ENCODE measurements around the gene PLXND1.
A peak's percentile ranks its signal among the peaks of the same experiment; 100 is the strongest.

PLXND1 gene

DNA sequence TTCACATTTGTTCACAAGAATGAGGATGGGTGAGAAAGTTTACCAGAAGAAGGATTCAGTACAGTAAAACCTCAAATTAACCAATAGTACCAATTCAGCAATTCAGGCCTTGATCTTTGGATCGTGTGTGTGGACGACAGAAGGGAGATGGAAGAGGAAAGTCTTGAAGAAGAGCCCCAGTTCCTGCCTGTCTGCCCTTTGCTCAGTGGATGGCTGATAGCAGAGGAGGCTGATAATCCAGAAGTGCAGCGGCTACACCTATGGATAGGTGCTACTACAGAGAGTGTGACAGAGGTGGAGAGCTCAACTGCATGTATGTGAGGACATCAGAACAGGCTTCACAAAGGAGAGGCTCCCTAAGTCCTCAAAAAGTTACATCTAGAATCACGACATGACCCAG lies 29.2 kb upstream of the PLXND1 start:
- Mint-ChIP-seq H3K27ac (no peak overlapping the region), H3K4me3 (no peak overlapping the region), H3K9me3 (no peaks in the 10 kb centered on the region), H3K4me1 (ENCODE audit: low read depth) (no peaks in the 10 kb centered on the region), H3K36me3 (ENCODE audit: low read depth) (no peaks in the 10 kb centered on the region), H3K27me3 (no peaks in the 10 kb centered on the region)

DNA sequence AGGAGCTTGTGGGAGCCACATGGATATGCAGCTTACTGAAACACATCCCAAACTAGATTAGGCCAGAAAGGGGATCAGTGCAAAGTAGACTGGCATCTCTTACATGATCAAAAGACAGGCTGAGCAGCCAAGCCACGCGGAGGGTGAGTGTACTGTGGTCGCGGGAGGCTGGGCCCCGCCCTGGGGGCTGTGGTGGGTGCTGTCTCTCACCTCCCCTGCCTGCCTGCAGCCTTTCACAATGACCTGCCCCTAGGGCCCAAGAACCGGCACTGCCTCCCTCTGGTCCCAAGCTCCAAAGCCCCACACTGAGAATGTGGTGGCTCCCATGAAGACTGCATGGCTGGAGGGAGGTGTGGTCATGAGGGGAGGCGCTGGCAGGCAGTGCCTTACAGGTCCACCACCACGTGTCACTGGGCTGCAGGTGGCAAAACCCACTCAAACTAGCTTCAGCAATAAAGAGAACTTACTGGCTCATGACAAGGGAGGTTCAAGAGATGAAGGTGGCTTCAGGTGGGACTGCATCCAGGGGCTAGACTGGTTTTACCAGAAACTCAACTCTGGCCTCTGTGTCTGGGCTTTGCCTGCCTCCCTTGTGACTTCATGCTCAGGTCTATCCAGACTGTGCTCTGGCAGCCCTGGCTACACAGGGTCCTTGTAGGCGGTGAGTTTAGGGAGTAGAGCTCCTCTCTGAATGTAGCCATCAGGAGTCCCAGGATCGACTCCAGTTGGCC lies 27.4 kb upstream of the PLXND1 start:
- H3K4me3 Mint-ChIP-seq, result no peak overlapping the region
- no peaks in the 10 kb centered on the region for H3K9me3 Mint-ChIP-seq
- H3K27me3 Mint-ChIP-seq, result no peaks in the 10 kb centered on the region
- no peaks in the 10 kb centered on the region for H3K36me3 Mint-ChIP-seq (ENCODE audit: low read depth)
- no peak overlapping the region for H3K27ac Mint-ChIP-seq
- no peaks in the 10 kb centered on the region for H3K4me1 Mint-ChIP-seq (ENCODE audit: low read depth)

- Mint-ChIP-seq H3K4me1 (ENCODE audit: low read depth) (peaks cover 3% of the 10 kb centered on the region), H3K27me3 (no peaks in the 10 kb centered on the region), H3K36me3 (ENCODE audit: low read depth) (no peaks in the 10 kb centered on the region), H3K9me3 (no peaks in the 10 kb centered on the region), H3K4me3 (no peak overlapping the region), H3K27ac (no peak overlapping the region)
Measured at GRCh38 chr3:129632977-129633376, 26.5 kb upstream of the PLXND1 start.

DNA sequence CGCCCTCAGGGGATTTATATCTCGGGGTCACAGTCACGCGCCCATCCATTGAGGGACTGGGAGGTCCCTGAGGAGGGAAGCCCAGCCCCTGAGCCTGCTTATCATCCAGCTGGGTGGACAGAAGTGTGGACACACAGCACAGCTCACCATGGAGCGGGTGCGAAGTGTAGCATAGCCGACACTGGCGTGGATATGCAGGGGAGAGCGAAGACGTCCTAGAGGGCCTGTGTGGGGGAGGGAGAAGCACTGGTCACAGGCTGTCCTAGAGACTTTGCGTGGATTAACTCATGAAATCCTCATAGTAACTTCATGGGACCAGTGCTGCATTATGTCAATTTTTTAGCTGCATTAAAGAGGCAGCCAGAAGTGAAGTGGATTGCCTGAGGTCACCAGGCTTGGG lies 26.1 kb upstream of the PLXND1 start:
- no peaks in the 10 kb centered on the region for H3K27me3 Mint-ChIP-seq
- H3K4me3 Mint-ChIP-seq, result no peak overlapping the region
- H3K9me3 Mint-ChIP-seq, result no peaks in the 10 kb centered on the region
- H3K4me1 Mint-ChIP-seq (ENCODE audit: low read depth), result peaks cover 7% of the 10 kb centered on the region
- no peak overlapping the region for H3K27ac Mint-ChIP-seq
- H3K36me3 Mint-ChIP-seq (ENCODE audit: low read depth), result no peaks in the 10 kb centered on the region

DNA sequence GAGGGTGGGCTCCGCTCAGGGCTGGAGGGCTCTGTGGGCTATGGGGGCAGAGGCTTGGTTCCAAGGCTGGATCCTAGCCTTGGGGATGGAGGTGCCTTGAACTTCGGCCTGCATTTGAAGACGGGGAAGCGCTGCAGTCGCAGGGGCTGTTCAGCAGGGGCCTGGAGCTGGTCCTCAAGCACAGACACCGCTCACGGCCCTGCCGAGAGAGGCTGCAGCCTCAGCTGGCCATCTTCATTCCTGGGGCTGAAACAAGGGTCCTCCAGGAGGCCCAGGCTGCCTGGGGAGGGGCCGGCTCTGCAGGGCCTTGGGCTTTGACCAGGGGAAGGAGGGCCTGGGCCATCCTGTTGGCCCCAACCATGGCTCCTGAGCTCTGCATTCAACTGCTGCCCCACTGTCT lies 25.6 kb upstream of the PLXND1 start:
- H3K4me3 Mint-ChIP-seq, result no peak overlapping the region
- no peaks in the 10 kb centered on the region for H3K27me3 Mint-ChIP-seq
- H3K27ac Mint-ChIP-seq, result no peak overlapping the region
- H3K9me3 Mint-ChIP-seq, result no peaks in the 10 kb centered on the region
- H3K4me1 Mint-ChIP-seq (ENCODE audit: low read depth), result peaks cover 12% of the 10 kb centered on the region
- no peaks in the 10 kb centered on the region for H3K36me3 Mint-ChIP-seq (ENCODE audit: low read depth)

GRCh38 chr3:129629011-129629410 lies 22.5 kb upstream of the PLXND1 start:
- Mint-ChIP-seq H3K9me3 (no peaks in the 10 kb centered on the region), H3K36me3 (ENCODE audit: low read depth) (no peaks in the 10 kb centered on the region), H3K4me3 (no peak overlapping the region), H3K27me3 (no peaks in the 10 kb centered on the region), H3K4me1 (ENCODE audit: low read depth) (peaks cover 18% of the 10 kb centered on the region), H3K27ac (no peak overlapping the region)

- Mint-ChIP-seq H3K27me3 (no peaks in the 10 kb centered on the region), H3K27ac (no peak overlapping the region), H3K4me1 (ENCODE audit: low read depth) (peaks cover 18% of the 10 kb centered on the region)
Measured at GRCh38 chr3:129628169-129628522, 21.7 kb upstream of the PLXND1 start.

DNA sequence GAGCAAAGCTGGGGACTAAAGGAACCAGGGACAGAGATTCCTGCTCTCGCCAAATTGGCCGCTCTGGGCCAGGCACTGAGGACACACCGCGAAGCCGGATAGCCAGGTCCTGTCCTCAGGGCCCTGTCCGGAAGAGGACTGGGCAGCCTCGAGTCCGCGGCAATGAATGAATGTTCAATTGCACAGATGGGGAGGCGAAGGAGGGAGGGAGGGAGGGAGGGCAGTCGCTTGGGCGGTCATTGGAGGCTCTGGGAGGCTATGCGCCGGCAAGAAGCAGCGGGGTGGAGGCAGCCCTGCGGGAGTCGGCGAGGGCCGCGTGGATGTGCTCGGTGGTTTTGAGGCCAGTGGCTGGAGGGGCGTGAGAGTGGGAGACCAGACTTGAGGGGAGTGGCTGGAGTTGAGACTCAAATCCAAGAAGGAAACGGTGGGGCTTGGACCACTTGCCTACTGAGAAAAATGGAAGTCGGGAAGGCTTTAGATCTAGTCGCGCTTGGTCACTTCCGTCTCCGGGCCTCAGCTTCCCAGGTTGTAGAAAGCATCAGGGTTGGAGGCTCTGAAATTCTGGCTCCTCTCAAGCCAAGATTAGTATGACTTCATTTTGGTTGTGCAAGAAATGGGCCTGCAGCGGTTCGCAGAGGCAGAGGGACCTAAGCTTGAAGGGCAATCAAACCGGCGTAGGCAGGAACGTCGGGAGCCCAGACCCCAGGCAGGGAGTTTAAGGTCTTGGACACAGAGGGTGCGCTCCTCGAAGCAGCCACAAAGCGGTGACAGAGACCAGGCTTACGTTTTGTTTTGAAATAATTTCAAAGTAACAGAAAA lies 21.1 kb upstream of the PLXND1 start:
- no peaks in the 10 kb centered on the region for H3K9me3 Mint-ChIP-seq
- H3K4me1 Mint-ChIP-seq (ENCODE audit: low read depth), result peaks cover 18% of the 10 kb centered on the region
- peak overlapping the region; percentile 89 for H3K27ac Mint-ChIP-seq
- peak overlapping the region; percentile 90 for H3K4me3 Mint-ChIP-seq
- H3K27me3 Mint-ChIP-seq, result no peaks in the 10 kb centered on the region
- no peaks in the 10 kb centered on the region for H3K36me3 Mint-ChIP-seq (ENCODE audit: low read depth)

More at GRCh38 chr3:129628169-129628522, 21.7 kb upstream of the PLXND1 start:
- H3K4me3 Mint-ChIP-seq, result peak overlapping the region; percentile 90
- no peaks in the 10 kb centered on the region for H3K9me3 Mint-ChIP-seq
- no peaks in the 10 kb centered on the region for H3K36me3 Mint-ChIP-seq (ENCODE audit: low read depth)

GRCh38 chr3:129626744-129627349 lies 20.4 kb upstream of the PLXND1 start:
- Mint-ChIP-seq H3K9me3 (no peaks in the 10 kb centered on the region), H3K36me3 (ENCODE audit: low read depth) (no peaks in the 10 kb centered on the region), H3K27me3 (no peaks in the 10 kb centered on the region), H3K27ac (peak overlapping the region; percentile 89), H3K4me1 (ENCODE audit: low read depth) (peaks cover 18% of the 10 kb centered on the region), H3K4me3 (peak overlapping the region; percentile 90)

GRCh38 chr3:129625072-129625874 lies 18.8 kb upstream of the PLXND1 start:
- peaks cover 18% of the 10 kb centered on the region for H3K4me1 Mint-ChIP-seq (ENCODE audit: low read depth)
- no peak overlapping the region for H3K27ac Mint-ChIP-seq

GRCh38 chr3:129624347-129625071 lies 18.0 kb upstream of the PLXND1 start:
- H3K27ac Mint-ChIP-seq, result no peak overlapping the region
- H3K4me1 Mint-ChIP-seq (ENCODE audit: low read depth), result peaks cover 18% of the 10 kb centered on the region
- H3K36me3 Mint-ChIP-seq (ENCODE audit: low read depth), result no peaks in the 10 kb centered on the region
- H3K9me3 Mint-ChIP-seq, result no peaks in the 10 kb centered on the region
- H3K27me3 Mint-ChIP-seq, result no peaks in the 10 kb centered on the region
- no peak overlapping the region for H3K4me3 Mint-ChIP-seq

More at GRCh38 chr3:129625072-129625874, 18.8 kb upstream of the PLXND1 start:
- no peaks in the 10 kb centered on the region for H3K27me3 Mint-ChIP-seq
- peak overlapping the region; percentile 30 for H3K4me3 Mint-ChIP-seq
- no peaks in the 10 kb centered on the region for H3K36me3 Mint-ChIP-seq (ENCODE audit: low read depth)
- H3K9me3 Mint-ChIP-seq, result no peaks in the 10 kb centered on the region

- no peak overlapping the region for H3K27ac Mint-ChIP-seq
- H3K4me1 Mint-ChIP-seq (ENCODE audit: low read depth), result peaks cover 21% of the 10 kb centered on the region
- no peaks in the 10 kb centered on the region for H3K27me3 Mint-ChIP-seq
- H3K9me3 Mint-ChIP-seq, result no peaks in the 10 kb centered on the region
- H3K36me3 Mint-ChIP-seq (ENCODE audit: low read depth), result no peaks in the 10 kb centered on the region
- no peak overlapping the region for H3K4me3 Mint-ChIP-seq
Measured at GRCh38 chr3:129623447-129624118, 17.1 kb upstream of the PLXND1 start.

GRCh38 chr3:129622933-129623332 lies 16.5 kb upstream of the PLXND1 start:
- H3K27ac Mint-ChIP-seq, result no peak overlapping the region
- peaks cover 19% of the 10 kb centered on the region for H3K4me1 Mint-ChIP-seq (ENCODE audit: low read depth)
- H3K9me3 Mint-ChIP-seq, result no peaks in the 10 kb centered on the region
- no peak overlapping the region for H3K4me3 Mint-ChIP-seq
- no peaks in the 10 kb centered on the region for H3K27me3 Mint-ChIP-seq
- no peaks in the 10 kb centered on the region for H3K36me3 Mint-ChIP-seq (ENCODE audit: low read depth)

All from stimulated activated naive CD8-positive, alpha-beta T cell treated with anti-CD3 and anti-CD28 coated beads, Interleukin-15, Interleukin-2, amounts not matched to agents 100 ng/mL and 50 ng/mL, for 24 hours (primary cell).